Kidney (tissue), 14 donors: ENCODE data around the gene PAGE2B. TPM values are rescaled to one million over a fixed set of nuclear protein-coding genes. Genes with fewer than 3 reads are reported as not detected.

Source experiments
- DNase-seq, 5 donors: peaks; one replicate each; pipeline ENCODE4 v3.0.0-alpha.2; 2013 to 2020
- FAIRE-seq: peaks from 2 replicates; lab custom pipeline; 2012; peaks lifted over from hg19 to GRCh38; lab: Jason Lieb, UNC
- H3K27ac ChIP-seq, 2 donors: one replicate each; pipeline ENCODE4 v1.7.0; 2013; ENCODE audit warnings: low read depth in 2 of 2, low read length in 2 of 2, inconsistent platforms in 1 of 2
- H3K27me3 ChIP-seq: one replicate; pipeline ENCODE4 v1.7.1; 2013; ENCODE audit warnings: low read length, inconsistent platforms; ENCODE audit not compliant: control insufficient read depth, insufficient read depth
- H3K36me3 ChIP-seq, 3 donors: one replicate each; pipeline versions ENCODE4 v1.7.0 to v1.7.1; 2013; ENCODE audit warnings: low read length in 3 of 3, control low read depth in 1 of 3, inconsistent platforms in 1 of 3; ENCODE audit not compliant: insufficient read depth in 3 of 3, control insufficient read depth in 2 of 3
- H3K4me1 ChIP-seq, 3 donors: one replicate each; pipeline versions ENCODE4 v1.7.0 to v1.7.1; 2013; ENCODE audit warnings: low read length in 3 of 3, inconsistent platforms in 1 of 3, low read depth in 1 of 3; ENCODE audit not compliant: control insufficient read depth in 2 of 3, insufficient read depth in 2 of 3
- H3K4me3 ChIP-seq, 3 donors: one replicate each; pipeline versions ENCODE4 v1.7.0 to v1.8.1; 2013; ENCODE audit warnings: low read length in 3 of 3, control low read depth in 1 of 3, inconsistent platforms in 1 of 3
- H3K9ac ChIP-seq, 3 donors: one replicate each; pipeline versions ENCODE4 v1.7.0 to v1.7.1; 2013; ENCODE audit warnings: low read length in 3 of 3, control low read depth in 1 of 3, inconsistent platforms in 1 of 3
- H3K9me3 ChIP-seq, 3 donors: one replicate each; pipeline versions ENCODE4 v1.7.0 to v1.7.1; 2013; ENCODE audit warnings: low read length in 3 of 3, control low read depth in 1 of 3, inconsistent platforms in 1 of 3; ENCODE audit not compliant: control insufficient read depth in 2 of 3, insufficient read depth in 1 of 3
- CTCF ChIP-seq: IDR thresholded peaks from 3 replicates; pipeline ENCODE4 v1.5.1; 2012; ENCODE audit warnings: mild to moderate bottlenecking, moderate library complexity, borderline replicate concordance; ENCODE audit not compliant: insufficient read depth; ENCODE audit errors: extremely low read depth
- intact Hi-C: fragments of 100-400 bp; cut with DNase I; formaldehyde crosslinking; loops from one replicate; pipeline ENCODE4 v1.11.1; 2022
- polyA plus RNA-seq: library from polyadenylated mRNA; stranded (reverse); fragments of 350-450 nt; fragmentation: Illumina TruSeq; extraction: RNeasy Lipid Tissue Mini Kit (QIAGEN cat#74804); gene quantifications from one replicate; pipeline ENCODE4 v1.2.3, GENCODE V29; 2014; ENCODE audit warnings: low read depth, low replicate concordance; ENCODE audit not compliant: insufficient read depth
- total RNA-seq: library from RNA; stranded (reverse); fragmentation: NEBNext Ultra II Directional; extraction: Animal tissue kit (Norgen Biotek cat#: 25700); gene quantifications from one replicate; pipeline ENCODE4 v1.2.1, GENCODE V29; 2021
- donor health status: control.
- donor health status: control.
- donor health status: control.
- donor health status: control.
- donor health status: control.
- donor health status: DM: yes; HTN: yes; CAD: no.
- donor health status: Normal renal cell carcinoma (clear cell type).

Gene PAGE2B
- total and polyA plus RNA-seq, 2 donors from 2014 or later: not detected

GRCh38 chrX:55119271-55119670 is 44.4 kb downstream of the PAGE2B start:
- Histone ChIP-seq H3K27me3 (peaks cover 2% of the 10 kb centered on the region), H3K9me3 (no peaks in the 10 kb centered on the region), H3K36me3 (no peaks in the 10 kb centered on the region), H3K4me1 (no peaks in the 10 kb centered on the region), H3K27ac (no peak overlapping the region), H3K4me3 (no peak overlapping the region), H3K9ac (no peak overlapping the region)
- intact Hi-C loops: no loop called here
- TF ChIP-seq CTCF: no peak
- FAIRE-seq (no peak), DNase-seq (no peak)

GRCh38 chrX:55119712-55120111 is 44.9 kb downstream of the PAGE2B start:
- no peaks in the 10 kb centered on the region for H3K4me1 ChIP-seq
- H3K36me3 ChIP-seq: no peaks in the 10 kb centered on the region
- FAIRE-seq: no peak
- H3K27ac ChIP-seq: no peak overlapping the region
- DNase-seq: no peak
- peaks cover 2% of the 10 kb centered on the region for H3K27me3 ChIP-seq
- H3K9me3 ChIP-seq: no peaks in the 10 kb centered on the region
- H3K4me3 ChIP-seq: no peak overlapping the region
- TF ChIP-seq CTCF: no peak
- no peak overlapping the region for H3K9ac ChIP-seq
- intact Hi-C loops: no loop called here

GRCh38 chrX:55120761-55121358 is 46.0 kb downstream of the PAGE2B start:
- intact Hi-C loops: no loop called here

More at GRCh38 chrX:55120761-55121358, 46.0 kb downstream of the PAGE2B start:
- no peak overlapping the region for H3K4me3 ChIP-seq
- no peaks in the 10 kb centered on the region for H3K36me3 ChIP-seq
- no peak overlapping the region for H3K9ac ChIP-seq
- TF ChIP-seq CTCF: no peak
- DNase-seq (peak in 1 of 5 donors; percentile 7), FAIRE-seq (no peak)
- H3K27ac ChIP-seq: no peak overlapping the region
- no peaks in the 10 kb centered on the region for H3K4me1 ChIP-seq
- peaks cover 7% of the 10 kb centered on the region for H3K27me3 ChIP-seq
- no peaks in the 10 kb centered on the region for H3K9me3 ChIP-seq
